Mesothelial cell of epicardium (in vitro differentiated cells): Measurements from ENCODE around the gene DCUN1D4. TPM values are rescaled to one million over a fixed set of nuclear protein-coding genes. Genes with fewer than 3 reads are reported as not detected.

Experiments
- DNase-seq, 2 experiments: peaks; one replicate each; pipeline ENCODE4 v3.0.0; 2021; ENCODE audit warnings: low spot score in 2 of 2; ENCODE audit not compliant: unreplicated experiment in 2 of 2
- H3K27ac Mint-ChIP-seq: 2 replicates; pipeline ENCODE4 v1.8.0; 2021; ENCODE audit warnings: mixed read lengths
- H3K27me3 Mint-ChIP-seq: 2 replicates; pipeline ENCODE4 v1.8.0; 2021; ENCODE audit warnings: low read depth, mixed read lengths
- H3K36me3 Mint-ChIP-seq: 2 replicates; pipeline ENCODE4 v1.8.0; 2021; ENCODE audit warnings: mixed read lengths
- H3K4me1 Mint-ChIP-seq: 2 replicates; pipeline ENCODE4 v1.8.0; 2021; ENCODE audit warnings: mixed read lengths
- H3K4me3 Mint-ChIP-seq: 2 replicates; pipeline ENCODE4 v1.8.0; 2021; ENCODE audit warnings: mild to moderate bottlenecking, moderate library complexity, mixed read lengths
- H3K9me3 Mint-ChIP-seq: 2 replicates; pipeline ENCODE4 v1.8.0; 2021; ENCODE audit warnings: mixed read lengths
- CTCF ChIP-seq: fragments of 200-600 bp; sonication (generic); IDR thresholded peaks from one replicate; pipeline ENCODE4 v1.5.0; 2021; ENCODE audit warnings: antibody characterized with exemption; ENCODE audit not compliant: unreplicated experiment
- total RNA-seq: library from RNA; stranded (reverse); gene quantifications from 3 replicates; pipeline ENCODE4 v1.2.1, GENCODE V29; 2021

DCUN1D4 gene
- total RNA-seq, 1 donor from 2014 or later, result 44.8 TPM

DNA sequence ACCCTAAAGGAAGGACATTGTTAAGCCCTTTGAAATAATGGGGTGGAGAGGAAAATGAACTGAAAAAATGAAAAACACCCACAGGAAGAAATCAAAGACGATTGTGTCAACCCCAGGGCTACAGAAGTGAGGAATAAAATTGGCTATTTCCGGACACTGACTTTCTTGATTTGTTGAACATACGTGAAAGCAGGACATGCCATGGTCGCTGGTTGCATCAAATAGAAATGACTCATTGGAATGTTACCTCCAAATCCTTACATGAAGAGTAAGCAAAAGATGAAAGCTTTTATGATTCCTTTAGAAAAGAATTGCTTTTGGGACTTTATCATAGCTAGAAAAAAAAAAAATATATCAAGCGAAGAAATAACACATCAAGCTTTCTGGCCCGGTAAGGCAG is 75.3 kb downstream of the DCUN1D4 start:
- H3K27ac Mint-ChIP-seq, result no peak overlapping the region
- H3K36me3 Mint-ChIP-seq, result peaks cover 16% of the 10 kb centered on the region
- no peaks in the 10 kb centered on the region for H3K27me3 Mint-ChIP-seq
- H3K4me3 Mint-ChIP-seq, result no peak overlapping the region
- DNase-seq, result no peak
- no peaks in the 10 kb centered on the region for H3K4me1 Mint-ChIP-seq
- peaks cover 37% of the 10 kb centered on the region for H3K9me3 Mint-ChIP-seq
- TF ChIP-seq CTCF, result no peak

- Mint-ChIP-seq H3K27ac (no peak overlapping the region), H3K36me3 (no peaks in the 10 kb centered on the region), H3K4me3 (no peak overlapping the region), H3K27me3 (no peaks in the 10 kb centered on the region), H3K9me3 (peaks cover 44% of the 10 kb centered on the region), H3K4me1 (no peaks in the 10 kb centered on the region)
- TF ChIP-seq CTCF, result no peak
- no peak for DNase-seq
Measured at GRCh38 chr4:51923343-51923742, 80.4 kb downstream of the DCUN1D4 start.

GRCh38 chr4:51925307-51925706 is 82.4 kb downstream of the DCUN1D4 start:
- Mint-ChIP-seq H3K36me3 (no peaks in the 10 kb centered on the region), H3K27ac (no peak overlapping the region), H3K27me3 (no peaks in the 10 kb centered on the region), H3K9me3 (peaks cover 33% of the 10 kb centered on the region), H3K4me3 (no peak overlapping the region), H3K4me1 (no peaks in the 10 kb centered on the region)
- no peak for TF ChIP-seq CTCF
- no peak for DNase-seq

DNA sequence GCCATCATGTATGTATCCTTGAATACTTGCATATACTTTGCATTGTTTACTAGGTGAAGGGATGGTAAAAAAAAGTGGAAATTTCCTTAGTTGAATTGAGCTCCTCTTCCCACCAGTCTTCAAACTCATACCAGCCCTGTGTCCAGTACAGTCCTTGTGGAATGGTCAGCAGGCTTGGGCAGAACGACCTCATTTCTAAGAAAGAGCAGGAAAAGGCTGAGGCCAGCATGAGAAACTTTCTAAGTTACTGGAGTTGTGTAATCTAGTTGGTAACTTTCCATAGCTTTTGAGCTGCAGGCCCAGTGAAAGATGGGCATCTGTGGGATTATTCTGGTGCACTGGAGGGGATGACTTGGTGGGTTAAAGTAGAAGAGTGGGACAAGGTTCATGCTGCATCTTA is 87.6 kb downstream of the DCUN1D4 start:
- H3K36me3 Mint-ChIP-seq, result no peaks in the 10 kb centered on the region
- peaks cover 5% of the 10 kb centered on the region for H3K9me3 Mint-ChIP-seq
- no peaks in the 10 kb centered on the region for H3K4me1 Mint-ChIP-seq
- H3K27me3 Mint-ChIP-seq, result peaks cover 3% of the 10 kb centered on the region
- no peak for DNase-seq
- no peak for TF ChIP-seq CTCF
- no peak overlapping the region for H3K27ac Mint-ChIP-seq
- no peak overlapping the region for H3K4me3 Mint-ChIP-seq

DNA sequence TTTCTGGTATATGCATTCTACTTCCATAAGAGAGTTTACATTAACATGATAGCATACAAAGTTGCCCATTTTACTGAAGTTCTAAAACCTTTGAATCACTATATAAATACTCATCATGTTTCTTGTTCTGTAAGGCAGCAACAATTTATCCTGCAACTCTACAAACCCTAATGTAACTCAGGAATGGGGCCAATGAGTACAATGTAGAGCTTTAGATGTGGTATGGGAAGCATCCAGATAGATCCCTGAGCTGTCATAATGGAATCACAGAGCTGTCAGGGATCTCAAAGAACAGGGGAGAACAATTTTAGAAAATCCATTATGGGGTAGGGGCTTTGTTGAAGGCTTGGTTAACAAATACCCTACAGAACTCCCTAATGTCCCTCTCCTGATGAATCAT is 88.5 kb downstream of the DCUN1D4 start:
- Mint-ChIP-seq H3K4me1 (no peaks in the 10 kb centered on the region), H3K9me3 (peaks cover 5% of the 10 kb centered on the region), H3K27ac (no peak overlapping the region), H3K4me3 (no peak overlapping the region), H3K27me3 (peaks cover 3% of the 10 kb centered on the region), H3K36me3 (no peaks in the 10 kb centered on the region)
- DNase-seq, result no peak
- TF ChIP-seq CTCF, result no peak

DNA sequence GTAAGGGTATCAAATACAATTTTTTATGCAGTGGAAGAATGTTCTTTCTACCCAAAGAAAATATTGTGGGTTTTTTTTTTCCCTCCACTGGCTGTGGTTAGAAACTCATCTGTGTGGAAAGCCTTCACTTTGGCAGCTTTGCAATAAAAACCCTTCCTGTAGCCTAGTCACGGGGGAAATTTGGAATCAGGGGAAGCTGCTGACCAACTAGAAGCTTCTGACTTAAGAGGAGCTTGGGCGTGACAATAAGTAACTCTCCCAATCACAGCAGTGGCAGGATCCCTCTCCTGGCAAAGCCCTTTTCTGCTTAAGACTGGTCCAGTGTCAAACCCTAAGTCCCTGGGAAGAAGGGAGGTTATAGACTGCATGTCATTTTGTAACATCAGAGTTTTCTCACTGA is 89.3 kb downstream of the DCUN1D4 start:
- Mint-ChIP-seq H3K27me3 (peaks cover 3% of the 10 kb centered on the region), H3K36me3 (no peaks in the 10 kb centered on the region), H3K4me1 (no peaks in the 10 kb centered on the region), H3K4me3 (no peak overlapping the region), H3K9me3 (peaks cover 4% of the 10 kb centered on the region), H3K27ac (no peak overlapping the region)
- no peak for DNase-seq
- no peak for TF ChIP-seq CTCF
